DMS114 treated with DMSO at 0.1 percent for 48 hours (cell line): ENCODE results near the gene IRF2.

ENCODE experiments used
- DNase-seq: peaks from one replicate; lab custom pipeline; 2025; ENCODE audit not compliant: unreplicated experiment; lab: John Stamatoyannopoulos, UW

Gene IRF2

DNA sequence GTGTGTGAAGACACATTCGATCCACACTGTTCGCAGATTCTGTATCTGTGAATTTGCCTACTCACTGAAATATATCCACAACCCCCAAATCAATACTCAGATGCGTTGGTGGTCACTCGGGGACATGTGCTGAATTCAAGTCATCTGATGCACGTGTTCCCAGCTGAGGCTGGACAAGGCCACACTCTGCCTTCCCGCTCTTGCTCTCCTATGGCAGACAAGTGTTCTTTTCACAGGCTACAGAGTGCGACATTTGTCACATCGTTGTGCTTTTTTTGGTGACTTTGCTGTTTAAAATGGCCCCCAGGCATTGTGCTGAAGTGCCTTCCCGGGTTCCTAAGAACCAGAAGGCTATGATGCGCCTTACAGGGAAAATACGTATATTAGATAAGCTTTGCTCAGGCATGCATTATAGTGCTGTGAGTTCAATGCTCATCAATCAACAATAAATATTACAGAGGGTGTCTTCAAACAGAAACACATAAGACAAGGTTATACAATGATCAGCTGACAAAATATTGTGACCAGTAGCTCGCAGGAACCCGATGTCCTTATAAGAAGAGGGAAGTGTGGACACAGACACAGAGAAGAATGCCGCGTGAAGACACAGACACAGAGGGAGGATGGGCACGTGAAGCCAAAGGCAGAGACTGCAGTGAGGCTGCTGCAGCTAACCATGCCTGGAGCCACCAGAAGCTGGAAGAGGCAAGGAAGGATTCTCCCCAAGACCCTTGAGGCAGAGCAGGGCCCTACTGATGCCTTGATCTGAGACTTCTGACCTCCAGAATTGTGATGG lies 42.0 kb downstream of the IRF2 start:
- DNase-seq, result no peak

- DNase-seq, result no peak
Observed at GRCh38 chr4:184430163-184430562, 44.2 kb downstream of the IRF2 start.

GRCh38 chr4:184428787-184429186 lies 45.6 kb downstream of the IRF2 start:
- no peak for DNase-seq

GRCh38 chr4:184427687-184428086 lies 46.7 kb downstream of the IRF2 start:
- DNase-seq, result no peak

DNA sequence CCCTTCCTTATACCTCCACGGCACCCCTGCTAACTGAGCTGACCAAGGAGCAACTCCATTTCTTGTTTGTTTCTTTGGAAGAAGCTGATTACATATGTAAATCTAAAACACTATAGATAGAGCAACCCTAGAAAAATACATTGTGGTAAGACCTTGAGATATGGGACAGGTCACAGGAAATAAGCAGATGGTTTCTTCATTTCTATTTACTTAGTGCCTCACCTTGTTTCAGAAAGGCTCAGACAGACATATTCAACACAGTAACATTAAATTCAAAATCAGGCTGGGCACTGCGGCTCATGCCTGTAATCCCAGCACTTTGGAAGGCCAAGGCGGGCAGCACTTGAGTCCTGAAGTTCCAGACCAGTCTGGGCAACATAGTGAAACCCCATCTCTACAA lies 47.3 kb downstream of the IRF2 start:
- no peak for DNase-seq

- DNase-seq, result no peak
Observed at GRCh38 chr4:184424993-184425758, 49.2 kb downstream of the IRF2 start.

GRCh38 chr4:184424279-184424678 lies 50.1 kb downstream of the IRF2 start:
- no peak for DNase-seq

DNA sequence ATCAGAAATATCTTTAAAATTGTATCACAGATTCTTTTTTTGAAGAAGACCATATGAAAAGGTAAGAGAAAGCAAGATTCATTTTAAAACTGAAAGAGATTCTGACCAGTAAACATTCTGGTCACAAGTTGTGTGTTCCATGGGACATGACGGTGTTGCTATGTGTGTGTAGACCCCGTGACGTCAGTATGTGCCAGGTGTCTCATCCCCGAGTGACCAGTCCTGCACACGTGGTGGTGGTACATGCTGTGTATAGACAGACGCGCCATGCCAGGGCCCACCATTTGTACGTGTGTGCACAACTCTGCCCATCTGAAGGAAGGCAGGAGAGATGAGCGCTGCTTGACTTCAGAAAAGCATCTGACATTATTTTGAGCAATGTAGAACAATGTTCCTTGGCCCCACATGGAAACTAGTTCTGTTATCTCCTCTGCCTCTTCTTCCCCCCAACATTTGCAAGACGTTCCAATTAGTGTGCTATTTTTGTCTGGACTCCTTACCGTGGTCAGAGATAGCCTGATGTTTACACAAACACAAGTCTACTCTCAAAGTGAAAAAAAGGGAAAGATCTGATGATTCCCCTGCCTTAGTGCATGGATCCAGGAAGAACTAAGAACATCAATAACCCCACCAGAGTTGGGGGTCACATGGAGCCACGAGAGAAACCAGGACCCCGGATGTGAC lies 51.2 kb downstream of the IRF2 start:
- DNase-seq, result no peak

DNA sequence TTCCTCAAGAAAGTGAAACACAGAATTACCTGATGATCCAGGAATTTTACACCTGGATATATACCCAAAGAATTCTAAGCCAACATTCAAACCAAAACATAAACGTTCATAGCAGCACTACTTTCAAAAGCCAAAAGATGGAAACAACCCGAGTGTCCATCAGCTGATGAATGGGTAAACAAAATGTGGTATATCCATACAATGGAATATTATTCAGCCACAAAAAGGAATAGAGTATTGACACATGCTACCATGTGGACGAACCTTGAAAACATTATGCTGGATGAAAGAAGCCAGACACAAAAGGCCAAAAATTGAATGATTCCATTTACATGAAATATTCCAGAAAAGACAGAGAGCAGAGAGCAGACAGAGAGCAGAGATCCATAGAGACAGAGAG lies 52.0 kb downstream of the IRF2 start:
- DNase-seq, result no peak

GRCh38 chr4:184421533-184422155 lies 52.7 kb downstream of the IRF2 start:
- DNase-seq, result no peak

DNA sequence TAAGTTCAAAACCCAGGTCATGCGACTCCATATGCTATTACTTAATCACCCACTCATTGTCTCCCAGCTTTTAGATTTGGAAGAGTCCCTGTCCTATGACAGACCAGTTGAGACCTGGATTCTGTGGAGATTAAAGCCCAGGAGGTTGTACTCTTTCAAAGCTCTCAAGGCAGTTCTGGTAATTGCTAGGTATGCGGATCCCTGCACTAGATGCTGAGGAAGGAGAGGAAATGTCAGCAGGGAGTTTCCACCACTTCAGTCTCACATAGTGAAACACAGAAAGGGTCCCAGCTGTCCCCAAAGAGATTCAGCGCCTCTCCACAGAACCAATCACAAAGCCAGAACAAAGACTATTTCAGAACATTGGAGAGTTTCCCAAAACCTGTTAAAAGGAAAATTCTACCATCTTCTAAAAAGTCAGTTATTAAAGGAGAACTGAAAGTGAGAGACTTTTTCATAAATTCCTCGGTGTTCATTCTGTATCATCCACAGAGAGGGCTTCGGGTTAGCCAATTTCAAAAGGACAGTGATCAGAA lies 53.4 kb downstream of the IRF2 start:
- no peak for DNase-seq

- DNase-seq, result no peak
Observed at GRCh38 chr4:184420402-184420801, 53.9 kb downstream of the IRF2 start.

DNA sequence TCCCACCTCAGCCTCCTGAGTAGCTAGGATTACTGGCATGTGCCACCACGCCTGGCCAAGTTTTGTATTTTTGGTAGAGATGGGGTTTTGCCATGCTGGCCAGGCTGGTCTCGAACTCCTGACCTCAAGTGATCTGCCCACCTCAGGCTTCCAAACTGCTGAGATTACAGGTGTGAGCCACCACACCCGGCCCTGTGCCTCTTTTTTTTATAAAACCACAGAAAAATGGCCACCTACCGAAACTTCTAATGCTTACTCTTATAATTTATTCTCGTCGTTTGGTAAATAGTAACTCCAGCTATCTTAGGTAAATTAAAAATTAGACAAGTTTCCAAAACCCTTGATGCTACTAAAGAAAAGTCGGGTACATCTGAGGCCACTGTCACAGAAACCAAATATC lies 54.4 kb downstream of the IRF2 start:
- no peak for DNase-seq

- no peak for DNase-seq
Observed at GRCh38 chr4:184417802-184418511, 56.4 kb downstream of the IRF2 start.

GRCh38 chr4:184416913-184417734 lies 57.2 kb downstream of the IRF2 start:
- DNase-seq, result no peak

DNA sequence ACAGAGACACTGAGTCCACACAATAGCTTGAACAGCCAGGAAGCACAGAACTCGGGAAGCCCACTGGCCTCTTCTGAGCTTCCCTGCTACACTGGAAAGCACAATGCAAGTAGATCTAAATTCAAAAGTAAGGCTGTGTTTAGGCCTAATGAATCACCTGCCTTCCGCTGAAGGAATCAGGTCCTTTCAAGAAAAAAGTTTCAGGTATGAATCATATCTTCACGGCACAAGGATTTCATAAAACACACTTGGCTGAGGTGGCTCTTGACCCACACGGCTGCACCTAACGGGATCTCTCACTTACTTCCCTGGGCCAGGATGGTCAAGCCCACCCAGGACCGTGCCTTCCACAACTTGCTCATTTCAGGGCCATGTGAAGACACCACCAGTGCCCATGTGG lies 59.3 kb downstream of the IRF2 start:
- DNase-seq, result no peak

- no peak for DNase-seq
Observed at GRCh38 chr4:184413261-184414046, 60.9 kb downstream of the IRF2 start.

DNA sequence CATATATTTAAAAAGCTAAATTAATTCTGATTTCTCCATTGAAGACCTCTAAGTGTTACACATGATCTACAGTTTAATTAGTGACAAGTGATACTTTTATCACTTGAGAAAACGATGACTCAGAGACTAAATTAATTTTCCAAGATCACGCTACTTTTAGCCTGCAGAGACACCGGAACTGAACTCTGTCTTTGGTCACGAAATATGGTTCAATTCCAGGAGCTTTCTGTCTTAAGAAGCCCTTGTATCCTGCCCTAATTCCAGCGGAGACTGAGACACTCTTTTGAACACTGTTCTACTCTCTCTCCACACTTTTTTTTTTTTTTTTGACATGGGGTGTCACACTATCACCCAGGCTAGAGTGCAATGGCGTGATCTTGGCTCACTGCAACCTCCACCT lies 63.6 kb downstream of the IRF2 start:
- DNase-seq, result no peak
